K562 (cell line): ENCODE data around the gene ZC3H10. TPM values are rescaled to one million over a fixed set of nuclear protein-coding genes. Genes with fewer than 3 reads are reported as not detected.
A peak's percentile ranks its signal among the peaks of the same experiment; 100 is the strongest.

ENCODE experiments used
- GTF3C2 ChIP-seq: IDR thresholded peaks from 3 replicates; pipeline ENCODE4 v1.6.1; 2011; ENCODE audit warnings: borderline replicate concordance, mild to moderate bottlenecking, moderate library complexity; ENCODE audit not compliant: insufficient read length; ENCODE audit errors: extremely low read depth
- MXI1 ChIP-seq: IDR thresholded peaks from 2 replicates; pipeline ENCODE4 v1.6.1; 2011; ENCODE audit warnings: low read depth, mild to moderate bottlenecking, improper control_type of control experiment, low read length
- PBX2 ChIP-seq, 2 experiments: IDR thresholded peaks in 1 of 2; conservative IDR thresholded peaks in 1 of 2; 2 replicates each; pipeline ENCODE4 v1.6.1; 2016; ENCODE audit warnings: low read depth in 2 of 2, mild to moderate bottlenecking in 1 of 2, missing compliant biosample characterization in 1 of 2, missing genetic modification characterization in 1 of 2, moderate library complexity in 1 of 2
- TAF15 ChIP-seq: fragments of 200-400 bp; formaldehyde crosslinking; IDR thresholded peaks from 2 replicates; pipeline ENCODE4 v1.6.1; 2017; ENCODE audit warnings: mild to moderate bottlenecking, low read depth, low read length, moderate library complexity
- ZNF445 ChIP-seq: fragments of 250-450 bp; sonication (Bioruptor Pico); IDR thresholded peaks from 2 replicates; pipeline ENCODE4 v1.4.0; 2020; ENCODE audit warnings: low read depth, mild to moderate bottlenecking, moderate library complexity
- polyA plus RNA-seq, 8 experiments: library from polyadenylated mRNA; depleted of rRNA in 4 of 8; stranded (reverse) in 5 of 8; unstranded in 3 of 8; fragments of >200 nt; fragmentation: Nextera tagmentation in 2 of 8; fragmentation: Illumina TruSeq in 1 of 8; extraction: Ambion mirVana in 2 of 8; extraction: Trizol in 1 of 8; gene quantifications; 2 replicates each; pipeline versions ENCODE4 v1.2.1 to v1.2.3, GENCODE V29; 2011 to 2014; ENCODE audit warnings: inconsistent platforms in 1 of 8, missing spikeins in 1 of 8
- total RNA-seq, 7 experiments: library from RNA; depleted of rRNA in 6 of 7; stranded (reverse); fragments of >200 nt in 6 of 7; fragmentation: Illumina TruSeq in 2 of 7; extraction: Trizol in 2 of 7; gene quantifications; 2 replicates each; pipeline versions ENCODE4 v1.2.1 to v1.2.3, GENCODE V29; 2011 to 2021; ENCODE audit warnings: low replicate concordance in 1 of 7

The ZC3H10 gene
- total and polyA plus RNA-seq, 9 of the 15 experiments (the other 6 are each of a cell fraction or from before 2014, with no cell fraction given), result 0.31 to 4.1 (median 1.6) TPM

GRCh38 chr12:56158029-56158925 lies 40.2 kb downstream of the ZC3H10 start, which contains the start of gene MYL6 (continued):
- TF ChIP-seq GTF3C2, result no peak
- TF ChIP-seq PBX2 (CRISPR knock-in tag; IDR thresholded peaks at IDR 0.05; ENCODE audit: low read depth), result no peak
- TF ChIP-seq PBX2 (tag; conservative IDR thresholded peaks at IDR 0.05; ENCODE audit: low read depth), result no peak
- peak; percentile 92 for TF ChIP-seq ZNF445 (CRISPR knock-in tag)
- no peak for TF ChIP-seq TAF15
- TF ChIP-seq MXI1, result no peak
